Neuronal stem cell (in vitro differentiated cells): Measurements from ENCODE around the gene ROCK2.
"Not testable (repeated sequence)": the region's sequence is repeated elsewhere in the genome, so short reads cannot be mapped to it uniquely, and the experiment has no call there.

Experiments
- DNase-seq: peaks from one replicate; pipeline ENCODE4 v3.0.0-alpha.2; 2013; ENCODE audit warnings: low spot score
- H2AFZ ChIP-seq: one replicate; pipeline ENCODE4 v1.6.1; 2013; ENCODE audit warnings: mild to moderate bottlenecking, low read length, inconsistent platforms
- H2AK5ac ChIP-seq: 2 replicates; pipeline ENCODE4 v1.6.1; 2013; ENCODE audit warnings: low read depth, mild to moderate bottlenecking, inconsistent platforms, low read length, moderate library complexity, mixed read lengths
- H2BK120ac ChIP-seq: 2 replicates; pipeline ENCODE4 v1.6.1; 2013; ENCODE audit warnings: low read depth, mild to moderate bottlenecking, inconsistent platforms, low read length, moderate library complexity, mixed read lengths
- H2BK12ac ChIP-seq: one replicate; pipeline ENCODE4 v1.6.1; 2013; ENCODE audit warnings: low read length, inconsistent platforms
- H2BK15ac ChIP-seq: 2 replicates; pipeline ENCODE4 v1.6.1; 2013; ENCODE audit warnings: mild to moderate bottlenecking, low read length, inconsistent platforms, mixed read lengths
- H2BK5ac ChIP-seq: one replicate; pipeline ENCODE4 v1.6.1; 2013; ENCODE audit warnings: inconsistent platforms, mild to moderate bottlenecking, low read length, moderate library complexity
- H3K14ac ChIP-seq: one replicate; pipeline ENCODE4 v1.6.1; 2013; ENCODE audit warnings: low read length, inconsistent platforms
- H3K18ac ChIP-seq: 2 replicates; pipeline ENCODE4 v1.6.1; 2013; ENCODE audit warnings: low read length, inconsistent platforms
- H3K23ac ChIP-seq: 2 replicates; pipeline ENCODE4 v1.6.1; 2013; ENCODE audit warnings: low read depth, mild to moderate bottlenecking, mixed read lengths, low read length, inconsistent platforms; ENCODE audit not compliant: poor library complexity
- H3K27ac ChIP-seq: replicated peaks from 3 replicates; pipeline ENCODE4 v1.5.1; 2013; ENCODE audit warnings: low read length, inconsistent platforms
- H3K27me3 ChIP-seq, 3 experiments: 2 replicates each; pipeline ENCODE4 v1.6.1; 2013; ENCODE audit warnings: low read length in 3 of 3, mild to moderate bottlenecking in 2 of 3, inconsistent platforms in 1 of 3, low read depth in 1 of 3, mixed read lengths in 1 of 3, moderate library complexity in 1 of 3; ENCODE audit not compliant: control insufficient read depth in 3 of 3, insufficient read depth in 3 of 3
- H3K36me3 ChIP-seq, 2 donors: replicated peaks in 1 of 2; 2 replicates each; pipeline ENCODE4 v1.6.1; 2013; ENCODE audit warnings: low read length in 2 of 2; ENCODE audit not compliant: control insufficient read depth in 2 of 2, insufficient read depth in 2 of 2
- H3K4ac ChIP-seq: 2 replicates; pipeline ENCODE4 v1.6.1; 2013; ENCODE audit warnings: inconsistent platforms, mild to moderate bottlenecking, low read length, moderate library complexity
- H3K4me1 ChIP-seq, 2 donors: 1 replicate in 1 of 2; 2 replicates in 1 of 2; pipeline ENCODE4 v1.6.1; 2013; ENCODE audit warnings: low read length in 2 of 2, low read depth in 1 of 2; ENCODE audit not compliant: control insufficient read depth in 2 of 2, insufficient read depth in 1 of 2
- H3K4me2 ChIP-seq: one replicate; pipeline ENCODE4 v1.6.1; 2013; ENCODE audit warnings: mild to moderate bottlenecking, low read length, inconsistent platforms; ENCODE audit not compliant: insufficient read depth, poor library complexity, severe bottlenecking
- H3K4me3 ChIP-seq, 2 donors: 2 replicates each; pipeline ENCODE4 v1.5.1; 2013; ENCODE audit warnings: low read length in 2 of 2, mild to moderate bottlenecking in 2 of 2, inconsistent platforms in 1 of 2, moderate library complexity in 1 of 2
- H3K79me1 ChIP-seq: one replicate; pipeline ENCODE4 v1.6.1; 2013; ENCODE audit warnings: low read depth, mild to moderate bottlenecking, inconsistent platforms, low read length, moderate library complexity
- H3K9ac ChIP-seq: one replicate; pipeline ENCODE4 v1.6.1; 2013; ENCODE audit warnings: mild to moderate bottlenecking, low read depth, low read length, inconsistent platforms; ENCODE audit not compliant: poor library complexity
- H3K9me3 ChIP-seq, 2 donors: replicated peaks in 1 of 2; 2 replicates each; pipeline versions ENCODE3 to v1.6.1; 2013; ENCODE audit warnings: low read length in 2 of 2, mild to moderate bottlenecking in 2 of 2, inconsistent platforms in 1 of 2, low read depth in 1 of 2, mixed read lengths in 1 of 2, moderate library complexity in 1 of 2; ENCODE audit not compliant: control insufficient read depth in 2 of 2, insufficient read depth in 1 of 2
- H4K8ac ChIP-seq: one replicate; pipeline ENCODE4 v1.6.1; 2013; ENCODE audit warnings: low read depth, mild to moderate bottlenecking, inconsistent platforms, low read length, moderate library complexity
- H4K91ac ChIP-seq: one replicate; pipeline ENCODE4 v1.6.1; 2013; ENCODE audit warnings: low read length, low read depth, mild to moderate bottlenecking, inconsistent platforms; ENCODE audit not compliant: poor library complexity
- WGBS, 2 donors: extraction: QIAGEN DNeasy Blood & Tissue Kit; methylation state at CpG; one replicate each; pipeline ENCODE4 v1.1.7; 2013; ENCODE audit warnings: missing lambda C conversion rate in 2 of 2, mixed read lengths in 1 of 2; ENCODE audit not compliant: insufficient read length in 2 of 2, insufficient replicate concordance in 1 of 2; ENCODE audit errors: extremely low coverage in 2 of 2; 5-methylcytosine and 5-hydroxymethylcytosine counted together

Gene ROCK2

GRCh38 chr2:11235583-11235982, 108.9 kb downstream of the ROCK2 start:
- no peak for DNase-seq
- Histone ChIP-seq H3K27ac (no peak overlapping the region), H3K4ac (no peak overlapping the region), H3K79me1 (no peaks in the 10 kb centered on the region), H3K4me1 (no peaks in the 10 kb centered on the region), H3K9me3 (peaks cover 0 to 2% of the 10 kb centered on the region in 2 donors), H4K91ac (no peak overlapping the region), H3K9ac (no peak overlapping the region), H3K27me3 (no peaks in the 10 kb centered on the region), H3K14ac (no peak overlapping the region), H3K23ac (no peak overlapping the region), H3K18ac (no peak overlapping the region), H2AK5ac (no peak overlapping the region), H2BK15ac (no peak overlapping the region), H3K4me2 (no peak overlapping the region), H2BK120ac (no peak overlapping the region), H3K4me3 (no peak overlapping the region), H3K36me3 (peaks cover 0 to 54% of the 10 kb centered on the region in 2 donors), H2BK12ac (no peak overlapping the region), H2BK5ac (no peak overlapping the region), H2AFZ (no peak overlapping the region), H4K8ac (no peak overlapping the region)
- WGBS, 2 donors, result 100% methylated on average over 1 of the region's 2 CpGs; no CpG with 5 or more reads in 1 of the 2 donors

GRCh38 chr2:11234309-11234708, 110.1 kb downstream of the ROCK2 start:
- no peak overlapping the region for H3K4ac ChIP-seq
- no peak for DNase-seq
- no peak overlapping the region for H4K91ac ChIP-seq
- H2BK120ac ChIP-seq, result no peak overlapping the region
- peaks cover 0 to 57% of the 10 kb centered on the region in 2 donors for H3K36me3 ChIP-seq
- H3K9ac ChIP-seq, result no peak overlapping the region
- no peak overlapping the region for H2AFZ ChIP-seq
- no peak overlapping the region for H3K14ac ChIP-seq
- no peak overlapping the region for H2BK5ac ChIP-seq
- no peaks in the 10 kb centered on the region for H3K9me3 ChIP-seq
- H2BK15ac ChIP-seq, result no peak overlapping the region
- H3K4me3 ChIP-seq, result no peak overlapping the region
- WGBS, 2 donors, result no CpG with 5 or more reads among the region's 1 CpG
- H3K27ac ChIP-seq, result no peak overlapping the region
- H3K27me3 ChIP-seq, result no peaks in the 10 kb centered on the region
- H4K8ac ChIP-seq, result no peak overlapping the region
- H3K79me1 ChIP-seq, result no peaks in the 10 kb centered on the region
- no peaks in the 10 kb centered on the region for H3K4me1 ChIP-seq
- H2BK12ac ChIP-seq, result no peak overlapping the region
- H2AK5ac ChIP-seq, result no peak overlapping the region
- no peak overlapping the region for H3K4me2 ChIP-seq
- H3K18ac ChIP-seq, result no peak overlapping the region
- H3K23ac ChIP-seq, result no peak overlapping the region

- not testable (repeated sequence) for H2AK5ac ChIP-seq, H2BK12ac ChIP-seq, H3K4me3 ChIP-seq, H3K79me1 ChIP-seq, H2BK120ac ChIP-seq, H3K27ac ChIP-seq, H3K9me3 ChIP-seq, H3K23ac ChIP-seq, H3K27me3 ChIP-seq, H2BK15ac ChIP-seq, H3K4ac ChIP-seq, H3K4me1 ChIP-seq, H2AFZ ChIP-seq, H3K18ac ChIP-seq, H4K91ac ChIP-seq, H3K4me2 ChIP-seq, DNase-seq, H4K8ac ChIP-seq, H3K14ac ChIP-seq, H3K9ac ChIP-seq, H2BK5ac ChIP-seq
- no CpG with 5 or more reads among the region's 11 CpGs for WGBS, 2 donors
- H3K36me3 ChIP-seq, result peaks cover 0 to 79% of the 10 kb centered on the region in 2 donors
These were observed 113.2 kb downstream of the ROCK2 start for GRCh38 chr2:11231193-11231592.

- no CpG with 5 or more reads among the region's 1 CpG for WGBS, 2 donors
- no peaks in the 10 kb centered on the region for H3K27me3 ChIP-seq
These were observed 115.7 kb downstream of the ROCK2 start for GRCh38 chr2:11228692-11229091.

More at GRCh38 chr2:11228692-11229091, 115.7 kb downstream of the ROCK2 start:
- H4K91ac ChIP-seq, result no peak overlapping the region
- H3K4ac ChIP-seq, result no peak overlapping the region
- no peak overlapping the region for H2BK15ac ChIP-seq
- H3K9ac ChIP-seq, result no peak overlapping the region
- H3K4me3 ChIP-seq, result no peak overlapping the region
- H2BK5ac ChIP-seq, result no peak overlapping the region
- no peaks in the 10 kb centered on the region for H3K9me3 ChIP-seq
- H3K14ac ChIP-seq, result no peak overlapping the region
- no peak overlapping the region for H3K18ac ChIP-seq
- no peak overlapping the region for H3K23ac ChIP-seq
- no peak overlapping the region for H2AFZ ChIP-seq
- H4K8ac ChIP-seq, result no peak overlapping the region
- H2BK12ac ChIP-seq, result no peak overlapping the region
- H3K79me1 ChIP-seq, result no peaks in the 10 kb centered on the region
- no peak overlapping the region for H2AK5ac ChIP-seq
- no peak for DNase-seq
- no peak overlapping the region for H3K27ac ChIP-seq
- no peak overlapping the region for H3K4me2 ChIP-seq
- no peak overlapping the region for H2BK120ac ChIP-seq
- peaks cover 0 to 84% of the 10 kb centered on the region in 2 donors for H3K36me3 ChIP-seq
- H3K4me1 ChIP-seq, result no peaks in the 10 kb centered on the region
